MM.1S (cell line): ENCODE results near the gene RPS6KA3.

Experiments used
- CTCF ChIP-seq: fragments of 300-600 bp; sonication (generic); IDR thresholded peaks from 2 replicates; pipeline ENCODE4 v1.5.1; 2016; ENCODE audit warnings: antibody characterized with exemption, low read length, mixed read lengths
- EZH2 ChIP-seq: fragments of 300-600 bp; sonication (generic); optimal IDR thresholded peaks from 2 replicates; pipeline ENCODE3; 2017; ENCODE audit warnings: low read depth, mild to moderate bottlenecking, antibody characterized with exemption, low read length, mixed read lengths
- EZH2phosphoT487 ChIP-seq: fragments of 300-600 bp; sonication (generic); IDR thresholded peaks from 2 replicates; pipeline ENCODE4 v1.6.1; 2018; ENCODE audit warnings: antibody characterized with exemption, low read length

DNA sequence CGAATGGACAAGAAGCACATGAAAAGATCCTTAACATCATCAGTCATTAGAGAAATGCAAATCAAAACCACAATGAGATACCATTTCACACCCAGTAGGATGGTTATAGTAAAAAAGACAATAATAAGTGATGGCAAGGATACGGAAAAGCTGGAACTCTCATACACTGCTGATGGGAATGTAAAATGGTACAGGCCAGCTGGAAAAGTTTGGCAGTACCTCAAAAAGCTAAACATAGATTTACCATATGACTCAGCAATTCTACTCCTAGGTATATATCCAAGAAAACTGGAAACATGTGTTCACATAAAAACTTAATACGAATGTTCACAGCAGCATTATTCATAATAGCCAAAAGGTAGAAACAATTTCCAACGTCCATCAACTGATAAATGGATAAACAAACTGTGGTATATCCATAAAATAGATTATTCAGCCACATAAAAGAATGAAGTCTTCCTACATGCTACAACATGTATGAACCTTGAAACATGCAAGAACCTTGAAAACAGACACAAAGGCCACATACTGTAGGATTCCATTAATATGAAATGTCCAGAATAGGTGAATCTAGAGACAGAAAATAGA, 11.9 kb downstream of the RPS6KA3 start:
- no peak for TF ChIP-seq EZH2
- TF ChIP-seq CTCF: no peak
- no peak for TF ChIP-seq EZH2phosphoT487
